ENCODE data around the gene P2RX6. TPM values are rescaled to one million over a fixed set of nuclear protein-coding genes. Genes with fewer than 3 reads are reported as not detected.

P2RX6 gene
- polyA plus RNA-seq, 1 of the 3 experiments (the other 2 are of a cell fraction), result 7.1 TPM

DNA sequence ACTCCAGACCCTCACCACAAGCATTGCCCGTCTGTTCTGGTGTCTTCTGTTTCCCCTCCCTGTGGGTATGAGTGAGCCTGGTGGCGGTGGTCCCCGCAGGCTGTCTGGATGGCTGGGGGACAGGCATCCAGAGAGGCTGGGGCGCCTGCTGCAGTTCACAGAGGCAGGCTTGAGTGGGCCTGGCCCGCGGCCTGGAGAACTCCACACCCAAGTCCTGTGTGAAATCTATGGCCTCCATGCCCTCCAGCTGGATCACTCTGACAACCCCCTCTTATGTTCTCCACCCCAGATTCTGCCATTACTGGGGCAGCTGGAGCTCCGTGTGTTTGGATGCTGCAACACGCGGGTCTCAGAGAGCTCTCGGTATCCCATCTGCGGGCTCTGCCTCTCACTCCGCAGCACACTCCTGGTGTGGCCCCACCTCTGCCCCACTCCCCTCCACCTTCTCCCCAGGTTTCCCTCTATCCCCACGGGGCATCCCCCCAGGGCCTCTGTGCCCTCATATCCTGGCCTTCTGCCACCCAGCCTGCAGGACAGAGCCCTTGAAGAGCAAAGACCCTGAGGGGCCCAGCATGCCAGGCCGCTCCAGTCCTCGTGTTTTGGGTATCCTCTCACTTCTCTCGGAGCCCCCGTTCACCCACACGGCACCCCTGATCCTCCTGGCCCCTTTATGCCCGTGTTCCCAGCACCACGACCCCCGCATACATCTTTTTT lies 62.1 kb downstream of the P2RX6 start:
- no peak overlapping the region for H3K4me2 ChIP-seq
- H3K9me3 ChIP-seq, result no peaks in the 10 kb centered on the region
- H3K79me2 ChIP-seq (ENCODE audit: insufficient read depth), result no peaks in the 10 kb centered on the region
- ChIA-PET CTCF (no interaction called here), POLR2A (no interaction called here)
- no peaks in the 10 kb centered on the region for H3K36me3 ChIP-seq (replicated peaks in 1 of 2; ENCODE audit: control insufficient read depth in 1 of 2, insufficient read depth in 2 of 2, low read length in 1 of 2)
- TF ChIP-seq TCF12 (IDR thresholded peaks at IDR 0.05) (no peak), JUND (IDR thresholded peaks at IDR 0.05) (no peak), RAD21 (IDR thresholded peaks at IDR 0.05; ENCODE audit: low read length) (no peak), ELF1 (IDR thresholded peaks at IDR 0.05) (no peak), TEAD4 (IDR thresholded peaks at IDR 0.05; ENCODE audit: borderline replicate concordance, insufficient read depth) (no peak), EZH2phosphoT487 (IDR thresholded peaks at IDR 0.05; ENCODE audit: borderline replicate concordance, low read depth) (no peak), GABPA (IDR thresholded peaks at IDR 0.05; ENCODE audit: low read depth) (no peak), EP300 (IDR thresholded peaks at IDR 0.05; ENCODE audit: borderline replicate concordance in 1 of 2, low read depth in 1 of 2, low read length in 1 of 2) (no peak), SIN3A (IDR thresholded peaks at IDR 0.05; ENCODE audit: borderline replicate concordance, low read depth, low read length) (no peak), NFIC (IDR thresholded peaks at IDR 0.05; ENCODE audit: borderline replicate concordance) (no peak), YY1 (IDR thresholded peaks at IDR 0.05; ENCODE audit: low read depth) (no peak)
- TF ChIP-seq, protein P1, sequence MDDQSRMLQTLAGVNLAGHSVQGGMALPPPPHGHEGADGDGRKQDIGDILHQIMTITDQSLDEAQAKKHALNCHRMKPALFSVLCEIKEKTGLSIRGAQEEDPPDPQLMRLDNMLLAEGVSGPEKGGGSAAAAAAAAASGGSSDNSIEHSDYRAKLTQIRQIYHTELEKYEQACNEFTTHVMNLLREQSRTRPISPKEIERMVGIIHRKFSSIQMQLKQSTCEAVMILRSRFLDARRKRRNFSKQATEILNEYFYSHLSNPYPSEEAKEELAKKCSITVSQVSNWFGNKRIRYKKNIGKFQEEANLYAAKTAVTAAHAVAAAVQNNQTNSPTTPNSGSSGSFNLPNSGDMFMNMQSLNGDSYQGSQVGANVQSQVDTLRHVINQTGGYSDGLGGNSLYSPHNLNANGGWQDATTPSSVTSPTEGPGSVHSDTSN (IDR thresholded peaks at IDR 0.05), result no peak
- TF ChIP-seq, protein P2, sequence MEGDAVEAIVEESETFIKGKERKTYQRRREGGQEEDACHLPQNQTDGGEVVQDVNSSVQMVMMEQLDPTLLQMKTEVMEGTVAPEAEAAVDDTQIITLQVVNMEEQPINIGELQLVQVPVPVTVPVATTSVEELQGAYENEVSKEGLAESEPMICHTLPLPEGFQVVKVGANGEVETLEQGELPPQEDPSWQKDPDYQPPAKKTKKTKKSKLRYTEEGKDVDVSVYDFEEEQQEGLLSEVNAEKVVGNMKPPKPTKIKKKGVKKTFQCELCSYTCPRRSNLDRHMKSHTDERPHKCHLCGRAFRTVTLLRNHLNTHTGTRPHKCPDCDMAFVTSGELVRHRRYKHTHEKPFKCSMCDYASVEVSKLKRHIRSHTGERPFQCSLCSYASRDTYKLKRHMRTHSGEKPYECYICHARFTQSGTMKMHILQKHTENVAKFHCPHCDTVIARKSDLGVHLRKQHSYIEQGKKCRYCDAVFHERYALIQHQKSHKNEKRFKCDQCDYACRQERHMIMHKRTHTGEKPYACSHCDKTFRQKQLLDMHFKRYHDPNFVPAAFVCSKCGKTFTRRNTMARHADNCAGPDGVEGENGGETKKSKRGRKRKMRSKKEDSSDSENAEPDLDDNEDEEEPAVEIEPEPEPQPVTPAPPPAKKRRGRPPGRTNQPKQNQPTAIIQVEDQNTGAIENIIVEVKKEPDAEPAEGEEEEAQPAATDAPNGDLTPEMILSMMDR (IDR thresholded peaks at IDR 0.05), result no peak
- WGBS (ENCODE audit: low lambda C conversion rate), result 82% methylated on average over 19 of the region's 21 CpGs
- no peak overlapping the region for H3K27ac ChIP-seq (ENCODE audit: low read depth in 2 of 2, low read length in 1 of 2)
- no peaks in the 10 kb centered on the region for H4K20me1 ChIP-seq (ENCODE audit: insufficient read depth)
- H3K9me2 ChIP-seq, result no peaks in the 10 kb centered on the region
- H3K27me3 ChIP-seq (ENCODE audit: insufficient read depth), result no peaks in the 10 kb centered on the region
- H2AFZ ChIP-seq (ENCODE audit: low read depth), result no peak overlapping the region
- peaks cover 4% of the 10 kb centered on the region for H3F3A ChIP-seq (replicated peaks; ENCODE audit: insufficient read depth)
- no peak overlapping the region for H3K4me3 ChIP-seq (ENCODE audit: low read depth in 2 of 2, low read length in 1 of 2)
- peaks cover 0 to 5% of the 10 kb centered on the region in 2 experiments; a peak in 1 of 4 replicates for H3K4me1 ChIP-seq (ENCODE audit: control insufficient read depth in 1 of 2, insufficient read depth in 2 of 2, low read depth in 1 of 2, low read length in 1 of 2)
- no peak for DNase-seq
- H3K9ac ChIP-seq, result no peak overlapping the region

Small RNA genes within 50 kb of the gene (small RNA-seq; reads per million reads assigned to genes)
- 0 reads per million in 7 experiments for gene MIR649

Other genes starting within 250 kb of the P2RX6 start
- gene SERPIND1, start 241.1 kb upstream of the P2RX6 start, polyA plus RNA-seq (2012; rRNA removed), result 0.05 TPM in 1 of 2 replicates, not detected in the other
- gene PI4KA, start 156.4 kb upstream of the P2RX6 start, polyA plus RNA-seq (2012; rRNA removed), result 26.3 and 30.0 TPM in 2 replicates
- 35.7 and 37.3 TPM in 2 replicates for gene SNAP29, start 156.2 kb upstream of the P2RX6 start, polyA plus RNA-seq (2012; rRNA removed)
- 9.6 and 10.2 TPM in 2 replicates for gene CRKL, start 97.8 kb upstream of the P2RX6 start, polyA plus RNA-seq (2012; rRNA removed)
- 1.3 and 1.7 TPM in 2 replicates for gene AIFM3, start 47.9 kb upstream of the P2RX6 start, polyA plus RNA-seq (2012; rRNA removed)
- 37.7 and 41.5 TPM in 2 replicates for gene LZTR1, start 32.9 kb upstream of the P2RX6 start, polyA plus RNA-seq (2012; rRNA removed)
- 26.3 and 32.0 TPM in 2 replicates for gene THAP7, start 13.0 kb upstream of the P2RX6 start, polyA plus RNA-seq (2012; rRNA removed)
- 0.02 TPM in 1 of 2 replicates, not detected in the other for gene SLC7A4, start 17.4 kb downstream of the P2RX6 start, polyA plus RNA-seq (2012; rRNA removed)
- 0.02 and 0.03 TPM in 2 replicates for gene LRRC74B, start 30.8 kb downstream of the P2RX6 start, polyA plus RNA-seq (2012; rRNA removed)

All from SK-N-SH (cell line).